Nephron progenitor cell (in vitro differentiated cells): ENCODE results near the gene CARMIL1.

Experiments
- DNase-seq: peaks from one replicate; pipeline ENCODE4 v3.0.0; 2021
- H3K27ac Mint-ChIP-seq: 2 replicates; pipeline ENCODE4 v1.8.0; 2021; ENCODE audit warnings: mild to moderate bottlenecking, moderate library complexity, mixed read lengths
- H3K27me3 Mint-ChIP-seq: 2 replicates; pipeline ENCODE4 v1.8.0; 2021; ENCODE audit warnings: mild to moderate bottlenecking, low read depth, mixed read lengths; ENCODE audit not compliant: poor library complexity
- H3K36me3 Mint-ChIP-seq: 2 replicates; pipeline ENCODE4 v1.8.0; 2021; ENCODE audit warnings: low read depth, mixed read lengths
- H3K4me1 Mint-ChIP-seq: 2 replicates; pipeline ENCODE4 v1.8.0; 2021; ENCODE audit warnings: mixed read lengths
- H3K4me3 Mint-ChIP-seq: 2 replicates; pipeline ENCODE4 v1.8.0; 2021; ENCODE audit warnings: mild to moderate bottlenecking, moderate library complexity, mixed read lengths
- H3K9me3 Mint-ChIP-seq: 2 replicates; pipeline ENCODE4 v1.8.0; 2021; ENCODE audit warnings: mild to moderate bottlenecking, moderate library complexity, mixed read lengths
- CTCF ChIP-seq: fragments of 200-600 bp; sonication (generic); IDR thresholded peaks from 2 replicates; pipeline ENCODE4 v1.5.0; 2021; ENCODE audit warnings: antibody characterized with exemption

The CARMIL1 gene

GRCh38 chr6:25333471-25333870 is 54.3 kb downstream of the CARMIL1 start:
- Mint-ChIP-seq H3K4me3 (no peak overlapping the region), H3K27ac (no peak overlapping the region), H3K4me1 (no peaks in the 10 kb centered on the region), H3K36me3 (no peaks in the 10 kb centered on the region), H3K27me3 (peaks cover 3% of the 10 kb centered on the region), H3K9me3 (no peaks in the 10 kb centered on the region)
- no peak for TF ChIP-seq CTCF
- DNase-seq: no peak

DNA sequence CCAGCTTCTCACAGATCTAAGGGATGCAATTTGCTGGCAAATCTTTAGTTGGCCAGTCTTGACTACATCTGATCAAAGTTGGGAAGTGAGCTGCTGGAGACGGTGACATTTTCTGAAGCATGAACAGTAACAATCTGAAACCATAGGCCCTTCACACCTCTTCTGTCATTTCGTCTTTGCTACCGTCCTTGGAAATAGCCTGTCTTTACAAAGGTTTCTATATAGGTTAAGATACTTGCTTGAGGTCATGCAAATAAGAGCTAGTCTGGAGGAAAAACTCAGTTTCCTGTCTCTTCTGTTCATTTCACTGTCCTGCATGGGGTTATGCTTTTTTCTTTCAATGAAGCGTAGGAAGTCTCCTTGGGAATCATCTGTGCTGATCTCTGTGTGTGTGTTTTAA is 55.6 kb downstream of the CARMIL1 start:
- TF ChIP-seq CTCF: no peak
- Mint-ChIP-seq H3K27me3 (peaks cover 3% of the 10 kb centered on the region), H3K4me1 (no peaks in the 10 kb centered on the region), H3K4me3 (no peak overlapping the region), H3K36me3 (no peaks in the 10 kb centered on the region), H3K27ac (no peak overlapping the region), H3K9me3 (no peaks in the 10 kb centered on the region)
- DNase-seq: no peak

GRCh38 chr6:25336996-25337395 is 57.8 kb downstream of the CARMIL1 start:
- H3K27me3 Mint-ChIP-seq: peaks cover 2% of the 10 kb centered on the region
- no peaks in the 10 kb centered on the region for H3K9me3 Mint-ChIP-seq
- TF ChIP-seq CTCF: no peak
- no peak for DNase-seq
- H3K4me1 Mint-ChIP-seq: peaks cover 5% of the 10 kb centered on the region
- no peak overlapping the region for H3K27ac Mint-ChIP-seq
- H3K36me3 Mint-ChIP-seq: no peaks in the 10 kb centered on the region
- no peak overlapping the region for H3K4me3 Mint-ChIP-seq

DNA sequence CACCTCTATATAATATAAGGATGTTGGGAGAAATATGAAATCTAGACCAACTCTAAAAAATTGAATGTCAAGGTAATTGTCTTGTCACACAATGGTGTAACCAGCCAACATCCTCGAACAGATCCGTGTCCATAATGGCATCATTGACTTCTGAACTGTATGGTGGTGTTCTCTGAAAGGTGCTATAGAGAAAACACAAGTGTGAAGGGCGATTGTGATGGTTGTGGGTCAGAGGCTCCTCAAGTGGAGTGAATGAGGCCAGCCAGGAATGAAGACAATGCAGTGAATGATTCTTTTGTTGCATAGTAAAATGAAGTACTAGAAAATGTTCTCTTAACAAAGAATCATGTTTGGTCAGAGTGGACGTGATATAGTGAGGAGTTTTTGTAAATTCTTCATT is 58.3 kb downstream of the CARMIL1 start:
- TF ChIP-seq CTCF: no peak
- DNase-seq: no peak
- H3K27ac Mint-ChIP-seq: no peak overlapping the region
- peaks cover 5% of the 10 kb centered on the region for H3K4me1 Mint-ChIP-seq
- H3K27me3 Mint-ChIP-seq: peaks cover 5% of the 10 kb centered on the region
- H3K36me3 Mint-ChIP-seq: no peaks in the 10 kb centered on the region
- H3K4me3 Mint-ChIP-seq: no peak overlapping the region
- H3K9me3 Mint-ChIP-seq: no peaks in the 10 kb centered on the region

- no peak for DNase-seq
- H3K4me1 Mint-ChIP-seq: peaks cover 8% of the 10 kb centered on the region
- TF ChIP-seq CTCF: no peak
- peaks cover 5% of the 10 kb centered on the region for H3K27me3 Mint-ChIP-seq
- H3K27ac Mint-ChIP-seq: no peak overlapping the region
- no peaks in the 10 kb centered on the region for H3K9me3 Mint-ChIP-seq
- H3K36me3 Mint-ChIP-seq: no peaks in the 10 kb centered on the region
- H3K4me3 Mint-ChIP-seq: no peak overlapping the region
These were observed 61.4 kb downstream of the CARMIL1 start for GRCh38 chr6:25340431-25341202.

- no peaks in the 10 kb centered on the region for H3K9me3 Mint-ChIP-seq
These were observed 62.0 kb downstream of the CARMIL1 start for GRCh38 chr6:25341203-25341552.

More at GRCh38 chr6:25341203-25341552, 62.0 kb downstream of the CARMIL1 start:
- peaks cover 5% of the 10 kb centered on the region for H3K27me3 Mint-ChIP-seq
- H3K4me1 Mint-ChIP-seq: peaks cover 8% of the 10 kb centered on the region
- no peak overlapping the region for H3K27ac Mint-ChIP-seq
- TF ChIP-seq CTCF: no peak
- no peak for DNase-seq
- H3K4me3 Mint-ChIP-seq: no peak overlapping the region
- no peaks in the 10 kb centered on the region for H3K36me3 Mint-ChIP-seq
